ENCODE measurements around the gene DLK2. TPM values are rescaled to one million over a fixed set of nuclear protein-coding genes. Genes with fewer than 3 reads are reported as not detected.
"Not testable (repeated sequence)": the region's sequence is repeated elsewhere in the genome, so short reads cannot be mapped to it uniquely, and the experiment has no call there.

The DLK2 gene
- total and polyA plus RNA-seq, 2 of the 13 experiments (the other 11 are each of a cell fraction or from before 2014, with no cell fraction given), result 1.2 to 3.8 TPM

DNA sequence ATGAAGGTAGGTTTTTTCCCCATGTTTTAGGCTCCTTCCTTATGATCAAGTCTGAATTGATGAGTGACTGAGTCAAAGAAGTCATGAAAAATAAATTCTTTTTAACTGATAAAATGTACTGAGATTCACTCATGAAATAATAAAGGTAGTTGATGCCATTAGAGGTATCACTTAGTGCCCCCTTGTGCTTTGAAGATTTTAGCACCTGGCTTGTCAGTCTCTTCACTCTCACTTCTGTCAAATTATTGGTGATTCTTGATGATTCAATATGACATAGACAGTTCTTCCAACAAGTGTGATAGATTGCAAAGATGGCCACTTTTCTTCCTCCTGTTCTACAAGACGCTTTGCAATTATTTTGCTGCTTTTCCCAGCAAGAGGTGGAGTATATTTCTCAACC, 4.2 kb upstream of the DLK2 start (continued):
- TF ChIP-seq ZSCAN21 (CRISPR knock-in tag; IDR thresholded peaks at IDR 0.05; ENCODE audit: borderline replicate concordance) (no peak), ZNF720 (CRISPR knock-in tag; IDR thresholded peaks at IDR 0.05) (no peak), ZNF460 (CRISPR knock-in tag; IDR thresholded peaks at IDR 0.05; ENCODE audit: borderline replicate concordance) (no peak), RNF2 (conservative IDR thresholded peaks at IDR 0.05; ENCODE audit: low read depth) (no peak)
- TF ChIP-seq, protein P1, sequence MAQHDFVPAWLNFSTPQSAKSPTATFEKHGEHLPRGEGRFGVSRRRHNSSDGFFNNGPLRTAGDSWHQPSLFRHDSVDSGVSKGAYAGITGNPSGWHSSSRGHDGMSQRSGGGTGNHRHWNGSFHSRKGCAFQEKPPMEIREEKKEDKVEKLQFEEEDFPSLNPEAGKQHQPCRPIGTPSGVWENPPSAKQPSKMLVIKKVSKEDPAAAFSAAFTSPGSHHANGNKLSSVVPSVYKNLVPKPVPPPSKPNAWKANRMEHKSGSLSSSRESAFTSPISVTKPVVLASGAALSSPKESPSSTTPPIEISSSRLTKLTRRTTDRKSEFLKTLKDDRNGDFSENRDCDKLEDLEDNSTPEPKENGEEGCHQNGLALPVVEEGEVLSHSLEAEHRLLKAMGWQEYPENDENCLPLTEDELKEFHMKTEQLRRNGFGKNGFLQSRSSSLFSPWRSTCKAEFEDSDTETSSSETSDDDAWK (CRISPR knock-in tag; IDR thresholded peaks at IDR 0.05), result no peak
- TF ChIP-seq, protein P2, sequence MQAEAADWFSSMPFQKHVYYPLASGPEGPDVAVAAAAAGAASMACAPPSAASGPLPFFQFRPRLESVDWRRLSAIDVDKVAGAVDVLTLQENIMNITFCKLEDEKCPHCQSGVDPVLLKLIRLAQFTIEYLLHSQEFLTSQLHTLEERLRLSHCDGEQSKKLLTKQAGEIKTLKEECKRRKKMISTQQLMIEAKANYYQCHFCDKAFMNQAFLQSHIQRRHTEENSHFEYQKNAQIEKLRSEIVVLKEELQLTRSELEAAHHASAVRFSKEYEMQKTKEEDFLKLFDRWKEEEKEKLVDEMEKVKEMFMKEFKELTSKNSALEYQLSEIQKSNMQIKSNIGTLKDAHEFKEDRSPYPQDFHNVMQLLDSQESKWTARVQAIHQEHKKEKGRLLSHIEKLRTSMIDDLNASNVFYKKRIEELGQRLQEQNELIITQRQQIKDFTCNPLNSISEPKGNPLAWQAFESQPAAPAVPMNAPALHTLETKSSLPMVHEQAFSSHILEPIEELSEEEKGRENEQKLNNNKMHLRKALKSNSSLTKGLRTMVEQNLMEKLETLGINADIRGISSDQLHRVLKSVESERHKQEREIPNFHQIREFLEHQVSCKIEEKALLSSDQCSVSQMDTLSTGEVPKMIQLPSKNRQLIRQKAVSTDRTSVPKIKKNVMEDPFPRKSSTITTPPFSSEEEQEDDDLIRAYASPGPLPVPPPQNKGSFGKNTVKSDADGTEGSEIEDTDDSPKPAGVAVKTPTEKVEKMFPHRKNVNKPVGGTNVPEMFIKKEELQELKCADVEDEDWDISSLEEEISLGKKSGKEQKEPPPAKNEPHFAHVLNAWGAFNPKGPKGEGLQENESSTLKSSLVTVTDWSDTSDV (CRISPR knock-in tag; IDR thresholded peaks at IDR 0.05), result no peak

DNA sequence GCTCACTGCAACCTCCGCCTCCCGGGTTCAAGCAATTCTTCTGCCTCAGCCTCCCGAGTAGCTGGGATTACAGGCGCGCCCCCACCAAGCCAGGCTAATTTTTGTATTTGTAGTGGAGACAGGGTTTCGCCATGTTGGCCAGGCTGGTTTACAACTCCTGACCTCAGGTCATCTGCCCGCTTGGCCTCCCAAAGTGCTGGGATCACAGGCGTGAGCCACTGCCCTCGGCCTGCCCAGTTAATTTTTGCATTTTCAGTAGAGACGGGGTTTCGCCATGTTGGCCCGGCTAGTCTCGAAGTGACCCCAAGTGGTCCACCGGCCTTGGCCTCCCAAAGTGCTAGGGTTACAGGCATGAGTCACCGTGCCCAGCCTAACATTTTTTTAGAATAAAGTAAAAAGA, 2.8 kb upstream of the DLK2 start:
- CTCF ChIA-PET (ENCODE audit: low intra/inter-chr PET ratio, low total read pairs), result interaction anchor here (1.0 kb wide), 1 partner anchor 48 kb away, joined by 3 read pairs; no protein-coding TSS in a partner anchor
- H3K9ac ChIP-seq (ENCODE audit: insufficient read depth, low read depth, low read length); H3K9me3 ChIP-seq (ENCODE audit: low read length); FAIRE-seq; ATAC-seq; DNase-seq (ENCODE audit: low spot score); BruUV-seq (replicated peaks); H3K4me2 ChIP-seq (ENCODE audit: low read depth, low read length); H3K36me3 ChIP-seq (replicated peaks in 1 of 2; ENCODE audit: control insufficient read depth in 1 of 2, insufficient read depth in 2 of 2, low read length in 2 of 2); H2AFZ ChIP-seq (ENCODE audit: low read length); intact Hi-C loops (cut with micrococcal nuclease; ENCODE audit: unreplicated experiment); H3K27ac ChIP-seq (ENCODE audit: extremely low read length, insufficient read depth, low read length); H3K27me3 ChIP-seq (ENCODE audit: control insufficient read depth in 1 of 2, insufficient read depth in 2 of 2, low read length in 2 of 2); H4K20me1 ChIP-seq (ENCODE audit: insufficient read depth, low read length); H3K4me3 ChIP-seq (replicated peaks in 1 of 3; ENCODE audit: insufficient read depth in 1 of 3, low read depth in 2 of 3, low read length in 3 of 3); H3K79me2 ChIP-seq (ENCODE audit: insufficient read depth, low read length): not testable (repeated sequence)
- in situ Hi-C loops (cut with HindIII; ENCODE audit: extremely low pct_ligation_motif_present, low pct_unique_long_range_greater_than_20kb), result loop anchor here (5.0 kb wide), 1 partner anchor 34 kb away; no protein-coding TSS in a partner anchor
- POLR2A ChIA-PET, result interaction anchor here (0.9 to 4.7 kb wide), 6 partner anchors 9 to 89 kb away, joined by 4 to 38 read pairs (median 7); partner anchors contain the start of genes ABCC10 and ZNF318
- 76% methylated on average over 15 of the region's 15 CpGs for WGBS (ENCODE audit: low lambda C conversion rate)
- TF ChIP-seq FOSL2 (CRISPR knock-in tag; IDR thresholded peaks at IDR 0.05), result peak; percentile 29; the same call in 1 of the 2 replicates
- peaks cover 26% of the 10 kb centered on the region for H3K4me1 ChIP-seq (ENCODE audit: insufficient read depth, low read length)
